ENCODE measurements around the gene CCS.
A peak's percentile ranks its signal among the peaks of the same experiment; 100 is the strongest.
"Not testable (repeated sequence)": the region's sequence is repeated elsewhere in the genome, so short reads cannot be mapped to it uniquely, and the experiment has no call there.

DNA sequence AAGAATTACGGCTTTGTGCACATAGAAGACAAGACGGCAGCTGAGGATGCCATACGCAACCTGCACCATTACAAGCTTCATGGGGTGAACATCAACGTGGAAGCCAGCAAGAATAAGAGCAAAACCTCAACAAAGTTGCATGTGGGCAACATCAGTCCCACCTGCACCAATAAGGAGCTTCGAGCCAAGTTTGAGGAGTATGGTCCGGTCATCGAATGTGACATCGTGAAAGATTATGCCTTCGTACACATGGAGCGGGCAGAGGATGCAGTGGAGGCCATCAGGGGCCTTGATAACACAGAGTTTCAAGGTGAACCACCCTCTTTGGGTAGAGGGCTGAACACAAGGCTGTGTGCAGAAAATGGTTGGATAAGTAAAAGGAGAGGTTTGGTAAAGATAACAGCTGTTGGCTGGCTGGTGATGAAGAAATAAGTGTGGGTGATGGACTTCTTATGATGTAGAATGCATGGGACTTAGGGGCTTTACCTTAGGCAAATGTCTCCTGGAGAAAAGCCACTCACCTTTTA lies 46.9 kb downstream of the CCS start:
- TF ChIP-seq, protein P1, sequence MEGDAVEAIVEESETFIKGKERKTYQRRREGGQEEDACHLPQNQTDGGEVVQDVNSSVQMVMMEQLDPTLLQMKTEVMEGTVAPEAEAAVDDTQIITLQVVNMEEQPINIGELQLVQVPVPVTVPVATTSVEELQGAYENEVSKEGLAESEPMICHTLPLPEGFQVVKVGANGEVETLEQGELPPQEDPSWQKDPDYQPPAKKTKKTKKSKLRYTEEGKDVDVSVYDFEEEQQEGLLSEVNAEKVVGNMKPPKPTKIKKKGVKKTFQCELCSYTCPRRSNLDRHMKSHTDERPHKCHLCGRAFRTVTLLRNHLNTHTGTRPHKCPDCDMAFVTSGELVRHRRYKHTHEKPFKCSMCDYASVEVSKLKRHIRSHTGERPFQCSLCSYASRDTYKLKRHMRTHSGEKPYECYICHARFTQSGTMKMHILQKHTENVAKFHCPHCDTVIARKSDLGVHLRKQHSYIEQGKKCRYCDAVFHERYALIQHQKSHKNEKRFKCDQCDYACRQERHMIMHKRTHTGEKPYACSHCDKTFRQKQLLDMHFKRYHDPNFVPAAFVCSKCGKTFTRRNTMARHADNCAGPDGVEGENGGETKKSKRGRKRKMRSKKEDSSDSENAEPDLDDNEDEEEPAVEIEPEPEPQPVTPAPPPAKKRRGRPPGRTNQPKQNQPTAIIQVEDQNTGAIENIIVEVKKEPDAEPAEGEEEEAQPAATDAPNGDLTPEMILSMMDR (IDR thresholded peaks at IDR 0.05) = not testable (repeated sequence)
- TF ChIP-seq POLR2AphosphoS5 (IDR thresholded peaks at IDR 0.05) = peak in 1 of 3 donors; percentile 19
- not testable (repeated sequence) for TF ChIP-seq POLR2A (IDR thresholded peaks at IDR 0.05)
